H1 (cell line): Measurements from ENCODE around the gene U2SURP. TPM values are rescaled to one million over a fixed set of nuclear protein-coding genes. Genes with fewer than 3 reads are reported as not detected.

Source experiments
- CTCF ChIA-PET: fragments of 300-600 bp; sonication (Branson Sonifier 250); formaldehyde crosslinking; loops from one replicate; lab custom pipeline; 2021; ENCODE audit not compliant: partially characterized antibody; lab: Charles Lee
- POLR2A ChIA-PET: fragments of 300-600 bp; sonication (Branson Sonifier 250); formaldehyde crosslinking; loops from one replicate; lab custom pipeline; 2021; ENCODE audit warnings: inconsistent platforms; ENCODE audit not compliant: partially characterized antibody; lab: Charles Lee
- DNase-seq, 2 experiments: peaks; one replicate each; pipeline versions ENCODE4 v3.0.0 to v3.0.0-alpha.2; 2010 to 2022; ENCODE audit warnings: low spot score in 2 of 2, low read depth in 1 of 2, mixed read lengths in 1 of 2
- FAIRE-seq: peaks from 2 replicates; lab custom pipeline; 2011; peaks lifted over from hg19 to GRCh38; lab: Jason Lieb, UNC
- H2AFZ ChIP-seq: 2 replicates; pipeline ENCODE4 v1.8.1; 2012; ENCODE audit warnings: low read length, inconsistent platforms
- H2AK5ac ChIP-seq: 2 replicates; pipeline ENCODE4 v1.6.1; 2013; ENCODE audit warnings: low read depth, low read length
- H2BK120ac ChIP-seq: replicated peaks from 2 replicates; pipeline ENCODE3; 2013; ENCODE audit warnings: low read depth, low read length, inconsistent platforms
- H2BK12ac ChIP-seq: 2 replicates; pipeline ENCODE4 v1.6.1; 2013; ENCODE audit warnings: low read depth, low read length
- H2BK15ac ChIP-seq: 2 replicates; pipeline ENCODE4 v1.6.1; 2013; ENCODE audit warnings: low read length
- H2BK20ac ChIP-seq: 2 replicates; pipeline ENCODE4 v1.6.1; 2013; ENCODE audit warnings: low read length
- H2BK5ac ChIP-seq: 2 replicates; pipeline ENCODE4 v1.6.1; 2013; ENCODE audit warnings: low read depth, low read length
- H3K14ac ChIP-seq: 2 replicates; pipeline ENCODE4 v1.6.1; 2013; ENCODE audit warnings: inconsistent platforms; ENCODE audit not compliant: insufficient read length
- H3K18ac ChIP-seq: 2 replicates; pipeline ENCODE4 v1.6.1; 2013; ENCODE audit warnings: low read length; ENCODE audit errors: extremely low read depth
- H3K23ac ChIP-seq: 2 replicates; pipeline ENCODE4 v1.6.1; 2013; ENCODE audit warnings: inconsistent platforms; ENCODE audit not compliant: insufficient read length
- H3K23me2 ChIP-seq: 2 replicates; pipeline ENCODE4 v1.6.1; 2013; ENCODE audit warnings: low read depth, low read length
- H3K27ac ChIP-seq: 2 replicates; pipeline ENCODE4 v1.6.1; 2011; ENCODE audit warnings: low read depth, low read length, inconsistent platforms
- H3K27me3 ChIP-seq, 4 experiments: replicated peaks in 1 of 4; 1 replicate in 1 of 4; 2 replicates in 3 of 4; pipeline versions ENCODE4 v1.6.1 to v1.8.1; 2011 to 2013; ENCODE audit warnings: low read length in 3 of 4, mild to moderate bottlenecking in 3 of 4, inconsistent platforms in 2 of 4, mixed read lengths in 2 of 4, moderate library complexity in 1 of 4; ENCODE audit not compliant: control insufficient read depth in 3 of 4, insufficient read depth in 3 of 4; ENCODE audit errors: extremely low read depth in 1 of 4
- H3K36me3 ChIP-seq, 4 experiments: 2 replicates each; pipeline versions ENCODE4 v1.6.1 to v1.8.1; 2011 to 2013; ENCODE audit warnings: mild to moderate bottlenecking in 4 of 4, low read length in 3 of 4, moderate library complexity in 2 of 4, control low read depth in 1 of 4, inconsistent platforms in 1 of 4; ENCODE audit not compliant: insufficient read depth in 4 of 4, control insufficient read depth in 2 of 4
- H3K4ac ChIP-seq: replicated peaks from 2 replicates; pipeline ENCODE3; 2013; ENCODE audit warnings: low read length, low read depth, mixed read lengths, inconsistent platforms; ENCODE audit not compliant: insufficient read length
- H3K4me1 ChIP-seq, 4 experiments: replicated peaks in 1 of 4; 1 replicate in 1 of 4; 2 replicates in 3 of 4; pipeline versions ENCODE4 v1.6.1 to v1.8.1; 2011 to 2013; ENCODE audit warnings: low read length in 3 of 4, inconsistent platforms in 2 of 4, mixed read lengths in 1 of 4; ENCODE audit not compliant: insufficient read depth in 4 of 4, control insufficient read depth in 3 of 4
- H3K4me2 ChIP-seq, 2 experiments: 2 replicates each; pipeline versions ENCODE4 v1.6.1 to v1.8.1; 2011 to 2013; ENCODE audit warnings: low read depth in 2 of 2, low read length in 2 of 2, control low read depth in 1 of 2, inconsistent platforms in 1 of 2, mild to moderate bottlenecking in 1 of 2; ENCODE audit not compliant: insufficient read depth in 1 of 2
- H3K4me3 ChIP-seq, 4 experiments: fragments of 200-600, 300-600 bp in 1 of 4; sonication (generic), shearing (Covaris generic), sonication (Bioruptor Twin) in 1 of 4; 2 replicates each; pipeline versions ENCODE4 v1.5.1 to v1.8.1; 2011 to 2016; ENCODE audit warnings: low read length in 4 of 4, low read depth in 3 of 4, control low read depth in 2 of 4, inconsistent platforms in 2 of 4, mild to moderate bottlenecking in 2 of 4, mixed read lengths in 1 of 4, moderate library complexity in 1 of 4; ENCODE audit not compliant: insufficient read depth in 2 of 4; ENCODE audit errors: extremely low read depth in 1 of 4
- H3K56ac ChIP-seq: replicated peaks from 2 replicates; pipeline ENCODE3; 2013; ENCODE audit warnings: low read depth, mild to moderate bottlenecking, mixed read lengths, low read length, inconsistent platforms; ENCODE audit not compliant: insufficient read length
- H3K79me1 ChIP-seq: 2 replicates; pipeline ENCODE4 v1.6.1; 2013; ENCODE audit warnings: low read depth, low read length, control low read depth
- H3K79me2 ChIP-seq, 2 experiments: 2 replicates each; pipeline versions ENCODE4 v1.6.1 to v1.8.1; 2012 to 2013; ENCODE audit warnings: low read length in 2 of 2, mild to moderate bottlenecking in 2 of 2, inconsistent platforms in 1 of 2; ENCODE audit not compliant: insufficient read depth in 2 of 2, control insufficient read depth in 1 of 2
- H3K9ac ChIP-seq, 4 experiments: replicated peaks in 1 of 4; 1 replicate in 1 of 4; 2 replicates in 3 of 4; pipeline versions ENCODE4 v1.6.1 to v1.8.1; 2011 to 2013; ENCODE audit warnings: low read depth in 3 of 4, low read length in 3 of 4, control low read depth in 2 of 4, mild to moderate bottlenecking in 2 of 4, moderate library complexity in 2 of 4, inconsistent platforms in 1 of 4; ENCODE audit errors: extremely low read depth in 1 of 4
- H3K9me3 ChIP-seq, 2 experiments: 2 replicates each; pipeline versions ENCODE4 v1.6.1 to v1.8.1; 2012 to 2013; ENCODE audit warnings: mild to moderate bottlenecking in 2 of 2, moderate library complexity in 2 of 2, control low read depth in 1 of 2, inconsistent platforms in 1 of 2, low read depth in 1 of 2, low read length in 1 of 2, mixed read lengths in 1 of 2; ENCODE audit not compliant: insufficient read depth in 2 of 2
- H4K20me1 ChIP-seq, 2 experiments: replicated peaks in 1 of 2; 2 replicates each; pipeline versions ENCODE3 to v1.8.1; 2011 to 2013; ENCODE audit warnings: inconsistent platforms in 2 of 2, low read length in 2 of 2, mild to moderate bottlenecking in 1 of 2; ENCODE audit not compliant: insufficient read depth in 2 of 2, control insufficient read depth in 1 of 2
- H4K5ac ChIP-seq: 2 replicates; pipeline ENCODE4 v1.6.1; 2013; ENCODE audit warnings: low read length, low read depth, mixed read lengths, inconsistent platforms; ENCODE audit not compliant: insufficient read length
- H4K8ac ChIP-seq: 2 replicates; pipeline ENCODE4 v1.8.0; 2013; ENCODE audit warnings: mild to moderate bottlenecking, moderate library complexity, low read length, inconsistent platforms; ENCODE audit not compliant: insufficient read depth; ENCODE audit errors: extremely low read depth
- H4K91ac ChIP-seq: replicated peaks from 2 replicates; pipeline ENCODE3; 2013; ENCODE audit warnings: low read length, mixed read lengths, inconsistent platforms; ENCODE audit not compliant: insufficient read length
- BCL11A ChIP-seq, 2 experiments: IDR thresholded peaks; one replicate each; pipeline ENCODE4 v1.6.1; 2011; ENCODE audit warnings: low read depth in 2 of 2, low read length in 2 of 2, mild to moderate bottlenecking in 2 of 2
- CBX5 ChIP-seq: fragments of 300-800, 300-1000 bp; sonication (generic); IDR thresholded peaks from 2 replicates; pipeline ENCODE4 v1.7.1; 2016; ENCODE audit warnings: antibody characterized with exemption, low read length, low read depth
- GABPA ChIP-seq: IDR thresholded peaks from 2 replicates; pipeline ENCODE4 v1.6.1; 2011; ENCODE audit warnings: mild to moderate bottlenecking, low read length, moderate library complexity, borderline replicate concordance; ENCODE audit not compliant: insufficient read depth
- KDM5A ChIP-seq: fragments of 200-600 bp; IDR thresholded peaks from 2 replicates; pipeline ENCODE4 v1.7.1; 2012; ENCODE audit warnings: mild to moderate bottlenecking, low read length, inconsistent platforms, mixed read lengths
- PHF8 ChIP-seq: fragments of 200-600 bp; sonication (generic); conservative IDR thresholded peaks from 2 replicates; pipeline ENCODE4 v1.7.1; 2012; ENCODE audit warnings: low read depth, mild to moderate bottlenecking, inconsistent platforms, low read length, moderate library complexity
- RFX5 ChIP-seq: IDR thresholded peaks from 2 replicates; pipeline ENCODE4 v1.6.1; 2011; ENCODE audit warnings: low read depth, low read length, improper control_type of control experiment, borderline replicate concordance
- RNF2 ChIP-seq: fragments of 200-900, 300-1000 bp; sonication (generic); IDR thresholded peaks from 2 replicates; pipeline ENCODE4 v1.7.1; 2016; ENCODE audit warnings: borderline replicate concordance, low read depth, mild to moderate bottlenecking, antibody characterized with exemption, low read length; ENCODE audit not compliant: poor library complexity, severe bottlenecking; ENCODE audit errors: missing control alignments
- SP1 ChIP-seq: IDR thresholded peaks from 2 replicates; pipeline ENCODE4 v1.6.1; 2011; ENCODE audit warnings: low read depth, low read length
- SRF ChIP-seq: IDR thresholded peaks from 2 replicates; pipeline ENCODE4 v1.6.1; 2011; ENCODE audit warnings: mild to moderate bottlenecking, low read depth, low read length, moderate library complexity
- TBP ChIP-seq: IDR thresholded peaks from 2 replicates; pipeline ENCODE4 v1.6.1; 2011; ENCODE audit warnings: low read depth, low read length, improper control_type of control experiment
- WGBS, 2 experiments: shearing (Covaris generic) in 1 of 2; methylation state at CpG; one replicate each; pipeline versions ENCODE4 v1.1.6 to v1.1.7; 2013 to 2015; ENCODE audit warnings: low lambda C conversion rate in 2 of 2, mixed read lengths in 2 of 2, inconsistent platforms in 1 of 2, low coverage in 1 of 2, missing lambda C conversion rate in 1 of 2; ENCODE audit not compliant: insufficient replicate concordance in 2 of 2, insufficient coverage in 1 of 2, insufficient read length in 1 of 2; ENCODE audit errors: extremely low coverage in 1 of 2, missing lambda C conversion rate in 1 of 2; 5-methylcytosine and 5-hydroxymethylcytosine counted together
- polyA plus RNA-seq, 7 experiments: library from polyadenylated mRNA; depleted of rRNA in 3 of 7; stranded (reverse) in 5 of 7; unstranded in 2 of 7; fragments of >200 nt in 5 of 7; fragments of 200-250 nt in 2 of 7; gene quantifications; 1 replicate in 5 of 7; 2 replicates in 1 of 7; 4 replicates in 1 of 7; pipeline versions ENCODE4 v1.2.1 to v1.2.3, GENCODE V29; 2011 to 2013; ENCODE audit warnings: missing spikeins in 2 of 7, mixed read lengths in 2 of 7
- total RNA-seq: library from RNA; stranded (reverse); fragmentation: NEBNext Ultra II Directional; extraction: Animal tissue kit (Norgen Biotek cat#: 25700); gene quantifications from 2 replicates; pipeline ENCODE4 v1.2.1, GENCODE V29; 2021
- TF ChIP-seq, protein P1 (sequence below): IDR thresholded peaks from 2 replicates; pipeline ENCODE4 v1.6.1; 2011; ENCODE audit warnings: low read depth, mild to moderate bottlenecking, low read length; ENCODE audit not compliant: insufficient read depth
- TF ChIP-seq, protein P2 (sequence below): IDR thresholded peaks from 2 replicates; pipeline ENCODE4 v1.6.1; 2011; ENCODE audit warnings: low read length, improper control_type of control experiment

U2SURP gene
- total and polyA plus RNA-seq, 2 of the 8 experiments (the other 6 are each of a cell fraction or from before 2014, with no cell fraction given), result 22.2 to 167 TPM

DNA sequence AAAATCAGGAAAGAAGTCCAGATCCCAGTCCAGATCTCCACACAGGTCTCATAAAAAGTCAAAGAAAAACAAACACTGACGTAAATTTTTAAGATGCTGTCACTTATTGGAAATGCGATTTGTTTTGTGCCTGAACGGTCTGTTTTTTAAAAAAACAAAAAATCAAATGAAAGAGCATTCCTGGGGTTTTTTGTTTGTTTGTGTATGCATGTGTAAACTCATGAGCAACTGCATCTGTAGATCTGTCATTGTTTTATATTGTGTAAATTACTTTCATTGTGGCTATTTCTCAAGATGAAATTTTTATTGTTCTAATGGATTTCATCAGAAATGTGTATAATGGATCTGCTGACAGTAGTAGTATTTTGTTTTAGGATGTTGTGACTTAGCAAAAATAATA is 55.0 kb downstream of the U2SURP start:
- Histone ChIP-seq H2BK20ac (no peak overlapping the region), H2AK5ac (no peak overlapping the region), H3K23ac (no peak overlapping the region), H3K14ac (no peak overlapping the region), H3K4me2 (no peak overlapping the region), H4K91ac (no peak overlapping the region), H2AFZ (no peak overlapping the region), H3K27me3 (no peaks in the 10 kb centered on the region), H3K79me1 (no peaks in the 10 kb centered on the region; the same call in 1 of the 2 replicates), H4K8ac (no peak overlapping the region), H3K4ac (no peak overlapping the region), H3K18ac (no peak overlapping the region), H3K4me3 (no peak overlapping the region), H2BK5ac (no peak overlapping the region), H2BK12ac (no peak overlapping the region), H3K23me2 (no peaks in the 10 kb centered on the region), H3K9me3 (no peaks in the 10 kb centered on the region), H4K20me1 (no peaks in the 10 kb centered on the region), H3K79me2 (no peaks in the 10 kb centered on the region), H3K4me1 (no peaks in the 10 kb centered on the region), H2BK120ac (no peak overlapping the region), H2BK15ac (no peak overlapping the region), H3K56ac (no peak overlapping the region), H4K5ac (no peak overlapping the region), H3K9ac (no peak overlapping the region), H3K36me3 (peaks cover 7 to 64% (median 27%) of the 10 kb centered on the region in 4 experiments), H3K27ac (no peak overlapping the region)
- WGBS, 2 experiments, result 93% methylated on average over 3 of the region's 3 CpGs; no CpG with 5 or more reads in 1 of the 2 experiments
- CTCF ChIA-PET, result interaction anchor here (1.1 to 1.5 kb wide), 2 partner anchors 8 to 15 kb away, joined by 3 read pairs; no protein-coding TSS in a partner anchor
- POLR2A ChIA-PET, result interaction anchor here (1.1 kb wide), 1 partner anchor 9 kb away, joined by 3 read pairs; no protein-coding TSS in a partner anchor
- DNase-seq (no peak), FAIRE-seq (no peak)
- TF ChIP-seq, protein P1, sequence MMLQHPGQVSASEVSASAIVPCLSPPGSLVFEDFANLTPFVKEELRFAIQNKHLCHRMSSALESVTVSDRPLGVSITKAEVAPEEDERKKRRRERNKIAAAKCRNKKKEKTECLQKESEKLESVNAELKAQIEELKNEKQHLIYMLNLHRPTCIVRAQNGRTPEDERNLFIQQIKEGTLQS, result no peak
- TF ChIP-seq RNF2 (no peak), GABPA (no peak), RFX5 (no peak), BCL11A (IDR thresholded peaks at IDR 0.05; ENCODE audit: low read depth in 2 of 2, low read length in 2 of 2) (no peak), CBX5 (no peak), SP1 (no peak), TBP (no peak), PHF8 (no peak), SRF (no peak), KDM5A (no peak)
- TF ChIP-seq, protein P2, sequence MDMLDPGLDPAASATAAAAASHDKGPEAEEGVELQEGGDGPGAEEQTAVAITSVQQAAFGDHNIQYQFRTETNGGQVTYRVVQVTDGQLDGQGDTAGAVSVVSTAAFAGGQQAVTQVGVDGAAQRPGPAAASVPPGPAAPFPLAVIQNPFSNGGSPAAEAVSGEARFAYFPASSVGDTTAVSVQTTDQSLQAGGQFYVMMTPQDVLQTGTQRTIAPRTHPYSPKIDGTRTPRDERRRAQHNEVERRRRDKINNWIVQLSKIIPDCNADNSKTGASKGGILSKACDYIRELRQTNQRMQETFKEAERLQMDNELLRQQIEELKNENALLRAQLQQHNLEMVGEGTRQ, result no peak
